ENCODE results near the gene ANTXR1. TPM values are rescaled to one million over a fixed set of nuclear protein-coding genes. Genes with fewer than 3 reads are reported as not detected.

The ANTXR1 gene
- polyA plus RNA-seq, 1 of the 3 experiments (the other 2 are of a cell fraction) = 114 TPM

- Histone ChIP-seq H3K9me2 (no peaks in the 10 kb centered on the region), H3F3A (replicated peaks; ENCODE audit: insufficient read depth) (peaks cover 3% of the 10 kb centered on the region), H3K4me1 (ENCODE audit: control insufficient read depth in 1 of 2, insufficient read depth in 2 of 2, low read depth in 1 of 2, low read length in 1 of 2) (peaks cover 30 to 42% of the 10 kb centered on the region in 2 experiments), H3K27me3 (ENCODE audit: insufficient read depth) (no peaks in the 10 kb centered on the region), H4K20me1 (ENCODE audit: insufficient read depth) (peaks cover 100% of the 10 kb centered on the region), H3K4me2 (no peak overlapping the region), H3K4me3 (ENCODE audit: low read depth in 2 of 2, low read length in 1 of 2) (no peak overlapping the region), H3K27ac (ENCODE audit: low read depth in 2 of 2, low read length in 1 of 2) (no peak overlapping the region; a peak in 1 of 4 replicates), H3K9me3 (no peaks in the 10 kb centered on the region), H3K79me2 (ENCODE audit: insufficient read depth) (peaks cover 100% of the 10 kb centered on the region), H3K36me3 (replicated peaks in 1 of 2; ENCODE audit: control insufficient read depth in 1 of 2, insufficient read depth in 2 of 2, low read length in 1 of 2) (peaks cover 3 to 43% of the 10 kb centered on the region in 2 experiments), H2AFZ (ENCODE audit: low read depth) (no peak overlapping the region), H3K9ac (no peak overlapping the region)
- ChIA-PET CTCF (interaction anchor here (4.3 kb wide), 1 partner anchor 285 kb away, joined by 24 read pairs; no protein-coding TSS in a partner anchor), POLR2A (no interaction called here)
- no peak for DNase-seq
- WGBS (ENCODE audit: low lambda C conversion rate) = 82% methylated on average over 4 of the region's 4 CpGs
- TF ChIP-seq, protein P1, sequence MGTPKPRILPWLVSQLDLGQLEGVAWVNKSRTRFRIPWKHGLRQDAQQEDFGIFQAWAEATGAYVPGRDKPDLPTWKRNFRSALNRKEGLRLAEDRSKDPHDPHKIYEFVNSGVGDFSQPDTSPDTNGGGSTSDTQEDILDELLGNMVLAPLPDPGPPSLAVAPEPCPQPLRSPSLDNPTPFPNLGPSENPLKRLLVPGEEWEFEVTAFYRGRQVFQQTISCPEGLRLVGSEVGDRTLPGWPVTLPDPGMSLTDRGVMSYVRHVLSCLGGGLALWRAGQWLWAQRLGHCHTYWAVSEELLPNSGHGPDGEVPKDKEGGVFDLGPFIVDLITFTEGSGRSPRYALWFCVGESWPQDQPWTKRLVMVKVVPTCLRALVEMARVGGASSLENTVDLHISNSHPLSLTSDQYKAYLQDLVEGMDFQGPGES (IDR thresholded peaks at IDR 0.05; ENCODE audit: low read depth, low read length) = no peak
- TF ChIP-seq EZH2phosphoT487 (IDR thresholded peaks at IDR 0.05; ENCODE audit: borderline replicate concordance, low read depth) = no peak
- no peak for TF ChIP-seq NFIC (IDR thresholded peaks at IDR 0.05; ENCODE audit: borderline replicate concordance)
- no peak for TF ChIP-seq SIN3A (IDR thresholded peaks at IDR 0.05; ENCODE audit: borderline replicate concordance, low read depth, low read length)
- no peak for TF ChIP-seq ELF1 (IDR thresholded peaks at IDR 0.05)
Observed at GRCh38 chr2:69021727-69022126, 8.7 kb downstream of the ANTXR1 start.

DNA sequence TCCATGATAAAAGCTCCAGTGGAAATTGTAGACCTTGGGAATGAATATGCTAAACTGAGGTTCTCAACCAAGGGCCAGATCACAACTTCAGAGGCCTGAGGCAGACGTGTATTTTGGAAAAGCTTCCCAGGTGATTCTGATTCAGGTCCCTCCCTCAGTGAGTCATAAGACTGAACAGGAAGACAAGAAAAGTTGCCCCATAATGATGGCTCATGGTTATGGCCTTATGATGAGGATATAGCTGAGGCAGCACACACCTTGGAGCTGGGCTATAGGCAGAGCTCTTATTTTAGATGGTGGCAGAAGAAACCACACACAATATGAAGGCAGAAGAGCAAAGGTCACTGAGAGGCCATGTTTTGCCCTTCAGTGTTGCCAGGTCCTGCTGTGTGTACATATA lies 9.6 kb downstream of the ANTXR1 start:
- DNase-seq = no peak
- Histone ChIP-seq H3F3A (replicated peaks; ENCODE audit: insufficient read depth) (peaks cover 3% of the 10 kb centered on the region), H2AFZ (ENCODE audit: low read depth) (no peak overlapping the region), H3K9me3 (0 out of 2 replicates have a peak, but pooled peaks cover 2% of the 10 kb centered on the region), H3K4me1 (ENCODE audit: control insufficient read depth in 1 of 2, insufficient read depth in 2 of 2, low read depth in 1 of 2, low read length in 1 of 2) (peaks cover 22 to 36% of the 10 kb centered on the region in 2 experiments; a peak in 3 of 4 replicates), H3K27me3 (ENCODE audit: insufficient read depth) (no peaks in the 10 kb centered on the region), H3K9ac (no peak overlapping the region), H3K79me2 (ENCODE audit: insufficient read depth) (peaks cover 100% of the 10 kb centered on the region), H3K4me2 (no peak overlapping the region), H3K9me2 (no peaks in the 10 kb centered on the region), H3K4me3 (ENCODE audit: low read depth in 2 of 2, low read length in 1 of 2) (no peak overlapping the region), H3K27ac (ENCODE audit: low read depth in 2 of 2, low read length in 1 of 2) (no peak overlapping the region), H4K20me1 (ENCODE audit: insufficient read depth) (peaks cover 99% of the 10 kb centered on the region), H3K36me3 (replicated peaks in 1 of 2; ENCODE audit: control insufficient read depth in 1 of 2, insufficient read depth in 2 of 2, low read length in 1 of 2) (peaks cover 0 to 38% of the 10 kb centered on the region in 2 experiments)
- ChIA-PET POLR2A (no interaction called here), CTCF (interaction anchor here (4.3 kb wide), 1 partner anchor 284 kb away, joined by 24 read pairs; no protein-coding TSS in a partner anchor)
- TF ChIP-seq FOXM1 (IDR thresholded peaks at IDR 0.05; ENCODE audit: low read depth) (no peak), TCF12 (IDR thresholded peaks at IDR 0.05) (no peak), FOXJ3 (CRISPR knock-in tag; IDR thresholded peaks at IDR 0.05) (no peak), TAF1 (IDR thresholded peaks at IDR 0.05; ENCODE audit: borderline replicate concordance, low read depth, low read length) (no peak), SIN3A (IDR thresholded peaks at IDR 0.05; ENCODE audit: borderline replicate concordance, low read depth, low read length) (no peak), GATA2 (CRISPR knock-in tag; IDR thresholded peaks at IDR 0.05) (no peak), NFIC (IDR thresholded peaks at IDR 0.05; ENCODE audit: borderline replicate concordance) (no peak), EP300 (IDR thresholded peaks at IDR 0.05; ENCODE audit: borderline replicate concordance in 1 of 2, low read depth in 1 of 2, low read length in 1 of 2) (no peak), FOSL2 (IDR thresholded peaks at IDR 0.05; ENCODE audit: borderline replicate concordance, low read depth) (no peak), JUND (IDR thresholded peaks at IDR 0.05) (no peak), YY1 (IDR thresholded peaks at IDR 0.05; ENCODE audit: low read depth) (no peak), MXI1 (IDR thresholded peaks at IDR 0.05; ENCODE audit: low read depth, low read length) (no peak), EZH2phosphoT487 (IDR thresholded peaks at IDR 0.05; ENCODE audit: borderline replicate concordance, low read depth) (no peak), RAD21 (IDR thresholded peaks at IDR 0.05; ENCODE audit: low read length) (no peak), CTCF (IDR thresholded peaks at IDR 0.05) (no peak), MAX (IDR thresholded peaks at IDR 0.05; ENCODE audit: low read depth) (no peak), NRF1 (IDR thresholded peaks at IDR 0.05; ENCODE audit: low read depth, low read length) (no peak), RCOR1 (IDR thresholded peaks at IDR 0.05; ENCODE audit: low read length) (no peak), ELF1 (IDR thresholded peaks at IDR 0.05) (no peak)
- TF ChIP-seq, protein P2, sequence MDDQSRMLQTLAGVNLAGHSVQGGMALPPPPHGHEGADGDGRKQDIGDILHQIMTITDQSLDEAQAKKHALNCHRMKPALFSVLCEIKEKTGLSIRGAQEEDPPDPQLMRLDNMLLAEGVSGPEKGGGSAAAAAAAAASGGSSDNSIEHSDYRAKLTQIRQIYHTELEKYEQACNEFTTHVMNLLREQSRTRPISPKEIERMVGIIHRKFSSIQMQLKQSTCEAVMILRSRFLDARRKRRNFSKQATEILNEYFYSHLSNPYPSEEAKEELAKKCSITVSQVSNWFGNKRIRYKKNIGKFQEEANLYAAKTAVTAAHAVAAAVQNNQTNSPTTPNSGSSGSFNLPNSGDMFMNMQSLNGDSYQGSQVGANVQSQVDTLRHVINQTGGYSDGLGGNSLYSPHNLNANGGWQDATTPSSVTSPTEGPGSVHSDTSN (IDR thresholded peaks at IDR 0.05) = no peak
- 100% methylated on average over 1 of the region's 1 CpG for WGBS (ENCODE audit: low lambda C conversion rate)

All from SK-N-SH (cell line).